SK-MEL-5 (cell line): ENCODE measurements around the gene PIK3CG. TPM values are rescaled to one million over a fixed set of nuclear protein-coding genes. Genes with fewer than 3 reads are reported as not detected.
"Not testable (repeated sequence)": the region's sequence is repeated elsewhere in the genome, so short reads cannot be mapped to it uniquely, and the experiment has no call there.

ENCODE experiments used
- DNase-seq: peaks from one replicate; pipeline ENCODE4 v3.0.0-alpha.2; 2016; ENCODE audit warnings: low read depth, low spot score
- in situ Hi-C: cut with HindIII; loops from 2 replicates; pipeline ENCODE4 v1.10.0; 2016; ENCODE audit warnings: low sequenced_read_pairs, high pct_unique_total_duplicates, low pct_unique_long_range_greater_than_20kb
- total RNA-seq: library from RNA; depleted of rRNA; stranded (reverse); fragments of >200 nt; shearing (Covaris generic); gene quantifications from 2 replicates; pipeline ENCODE4 v1.2.3, GENCODE V29; 2014

Gene PIK3CG
- total RNA-seq, 1 experiment from 2014 or later, result 0.03 TPM

- DNase-seq, in situ Hi-C loops: not testable (repeated sequence)
Measured at GRCh38 chr7:106851632-106852031, 13.4 kb upstream of the PIK3CG start.

- in situ Hi-C loops, result no loop called here
- DNase-seq, result no peak
Measured at GRCh38 chr7:106853250-106853908, 11.7 kb upstream of the PIK3CG start.

- in situ Hi-C loops, result no loop called here
- DNase-seq, result no peak
Measured at GRCh38 chr7:106855540-106856132, 9.4 kb upstream of the PIK3CG start.

- in situ Hi-C loops, result no loop called here
- no peak for DNase-seq
Measured at GRCh38 chr7:106858618-106859532, 6.2 kb upstream of the PIK3CG start.

GRCh38 chr7:106862317-106863089, 2.6 kb upstream of the PIK3CG start:
- in situ Hi-C loops, result no loop called here
- DNase-seq, result no peak

- in situ Hi-C loops, result no loop called here
- DNase-seq, result no peak
Measured at GRCh38 chr7:106863274-106863997, 1.6 kb upstream of the PIK3CG start.

GRCh38 chr7:106864298-106865081, 592 bp upstream of the PIK3CG start:
- in situ Hi-C loops, result no loop called here

GRCh38 chr7:106866298-106867281, 1.5 kb downstream of the PIK3CG start:
- in situ Hi-C loops, result no loop called here
- no peak for DNase-seq

More at GRCh38 chr7:106864298-106865081, 592 bp upstream of the PIK3CG start:
- DNase-seq, result no peak

- in situ Hi-C loops, result no loop called here
- DNase-seq, result no peak
Measured at GRCh38 chr7:106867641-106868351, 2.7 kb downstream of the PIK3CG start.

GRCh38 chr7:106868364-106868763, 3.3 kb downstream of the PIK3CG start:
- DNase-seq, result no peak
- in situ Hi-C loops, result no loop called here

GRCh38 chr7:106869954-106870353, 4.9 kb downstream of the PIK3CG start:
- in situ Hi-C loops, result no loop called here
- no peak for DNase-seq

GRCh38 chr7:106870528-106870927, 5.4 kb downstream of the PIK3CG start:
- in situ Hi-C loops, result no loop called here
- no peak for DNase-seq

GRCh38 chr7:106870983-106871410, 5.9 kb downstream of the PIK3CG start:
- DNase-seq, result no peak
- in situ Hi-C loops, result no loop called here

- in situ Hi-C loops, result no loop called here
- DNase-seq, result no peak
Measured at GRCh38 chr7:106871793-106872571, 6.9 kb downstream of the PIK3CG start.
